GM21717 (cell line): Measurements from ENCODE around the gene SSR1.
A peak's percentile ranks its signal among the peaks of the same experiment; 100 is the strongest.
"Not testable (repeated sequence)": the region's sequence is repeated elsewhere in the genome, so short reads cannot be mapped to it uniquely, and the experiment has no call there.

Experiments used
- ATAC-seq: cut with Tn5 transposase; IDR thresholded peaks from one replicate; pipeline ENCODE4 v1.9.1; 2021; ENCODE audit warnings: mild to moderate bottlenecking, moderate library complexity; ENCODE audit not compliant: unreplicated experiment

SSR1 gene

DNA sequence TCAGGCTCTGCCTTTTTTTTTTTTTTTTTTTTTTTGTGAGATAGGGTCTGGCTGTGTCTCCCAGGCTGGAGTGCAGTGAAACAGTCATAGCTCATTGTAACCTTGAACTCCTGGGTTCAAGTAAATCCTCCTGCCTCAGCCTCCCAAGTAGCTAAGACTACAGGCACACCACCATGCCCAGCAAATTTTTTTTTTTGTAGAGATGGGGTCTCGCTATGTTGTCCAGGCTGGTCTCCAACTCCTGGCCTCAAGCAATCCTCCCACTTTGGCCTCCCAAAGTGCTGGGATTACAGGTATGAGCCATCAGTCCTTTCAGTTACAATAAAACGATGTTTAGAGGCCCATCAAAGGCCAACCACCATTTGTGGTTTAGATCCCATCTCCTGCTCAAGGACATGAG is 6.4 kb upstream of the SSR1 start:
- not testable (repeated sequence) for ATAC-seq

DNA sequence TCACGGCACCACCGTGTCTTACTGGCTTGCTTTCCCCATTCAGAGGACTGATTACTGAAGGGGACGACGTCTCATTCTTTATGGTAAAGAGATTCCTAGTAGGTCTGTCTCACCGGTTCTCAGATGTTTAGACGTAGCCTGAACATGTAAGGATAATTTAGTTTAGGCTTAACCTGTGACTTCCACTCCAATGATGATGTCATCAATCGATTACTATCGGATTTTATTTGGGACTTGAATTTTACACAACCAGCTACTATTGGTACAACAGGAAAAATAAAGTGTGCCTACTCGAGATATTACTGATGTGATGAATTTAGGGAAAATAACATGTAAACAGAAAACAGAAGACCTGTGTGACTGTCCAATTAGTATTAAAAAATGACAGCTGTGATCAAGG is 4.5 kb upstream of the SSR1 start:
- ATAC-seq: no peak

DNA sequence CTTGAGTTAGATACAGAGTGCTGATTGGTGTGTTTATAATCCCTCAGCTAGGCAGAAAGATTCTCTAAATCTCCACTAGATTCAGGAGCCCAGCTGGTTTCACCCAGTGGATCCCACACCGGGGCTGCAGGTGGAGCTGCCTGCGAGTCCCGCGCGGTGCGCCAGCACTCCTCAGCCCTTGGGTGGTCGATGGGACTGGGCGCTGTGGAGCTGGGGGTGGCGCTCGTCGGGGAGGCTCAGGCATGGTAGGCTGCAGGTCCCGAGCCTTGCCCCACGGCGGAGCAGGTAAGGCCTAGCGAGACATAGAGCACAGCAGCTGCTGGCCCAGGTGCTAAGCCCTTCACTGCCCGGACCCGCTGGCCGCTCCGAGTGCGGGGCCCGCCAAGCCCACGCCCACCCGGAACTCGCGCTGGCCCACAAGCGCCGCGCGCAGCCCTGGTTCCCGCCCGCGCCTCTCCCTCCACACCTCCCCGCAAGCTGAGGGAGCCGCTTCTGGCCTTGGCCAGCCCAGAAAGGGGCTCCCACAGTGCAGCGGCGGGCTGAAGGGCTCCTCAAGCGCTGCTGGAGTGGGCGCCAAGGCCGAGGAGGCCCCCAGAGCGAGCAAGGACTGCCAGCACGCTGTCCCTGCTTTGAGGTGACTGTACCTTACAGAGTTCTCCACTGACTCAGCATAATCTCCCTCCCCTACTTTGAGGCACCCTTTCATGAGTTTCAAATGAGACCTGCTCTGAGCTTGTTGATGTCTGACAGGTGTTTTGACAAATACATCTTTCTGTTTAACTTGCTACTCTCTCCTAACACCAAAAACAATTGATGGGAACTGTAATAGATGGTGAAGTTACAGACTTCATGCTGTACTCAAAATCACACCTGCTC is 3.9 kb upstream of the SSR1 start:
- ATAC-seq: no peak

DNA sequence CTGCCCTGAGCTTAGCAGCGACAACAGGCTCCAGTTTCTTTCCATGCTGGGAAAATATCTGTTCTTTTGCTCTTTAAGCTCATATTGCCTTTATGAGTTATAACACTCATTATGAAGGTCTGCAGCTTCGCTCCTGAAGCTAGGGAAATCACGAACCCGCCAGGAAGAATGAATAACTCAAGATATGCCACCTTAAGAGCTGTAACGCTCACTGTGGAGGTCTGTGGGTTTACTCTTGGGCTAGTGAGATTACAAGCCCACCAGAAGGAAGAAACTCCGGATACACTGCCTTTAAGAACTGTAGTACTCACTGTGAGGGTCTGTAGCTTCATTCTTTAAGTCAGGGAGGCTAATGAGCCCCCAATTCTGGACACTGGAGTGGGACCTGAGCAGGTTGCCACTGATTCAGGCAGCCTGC is 3.0 kb upstream of the SSR1 start:
- no peak for ATAC-seq

DNA sequence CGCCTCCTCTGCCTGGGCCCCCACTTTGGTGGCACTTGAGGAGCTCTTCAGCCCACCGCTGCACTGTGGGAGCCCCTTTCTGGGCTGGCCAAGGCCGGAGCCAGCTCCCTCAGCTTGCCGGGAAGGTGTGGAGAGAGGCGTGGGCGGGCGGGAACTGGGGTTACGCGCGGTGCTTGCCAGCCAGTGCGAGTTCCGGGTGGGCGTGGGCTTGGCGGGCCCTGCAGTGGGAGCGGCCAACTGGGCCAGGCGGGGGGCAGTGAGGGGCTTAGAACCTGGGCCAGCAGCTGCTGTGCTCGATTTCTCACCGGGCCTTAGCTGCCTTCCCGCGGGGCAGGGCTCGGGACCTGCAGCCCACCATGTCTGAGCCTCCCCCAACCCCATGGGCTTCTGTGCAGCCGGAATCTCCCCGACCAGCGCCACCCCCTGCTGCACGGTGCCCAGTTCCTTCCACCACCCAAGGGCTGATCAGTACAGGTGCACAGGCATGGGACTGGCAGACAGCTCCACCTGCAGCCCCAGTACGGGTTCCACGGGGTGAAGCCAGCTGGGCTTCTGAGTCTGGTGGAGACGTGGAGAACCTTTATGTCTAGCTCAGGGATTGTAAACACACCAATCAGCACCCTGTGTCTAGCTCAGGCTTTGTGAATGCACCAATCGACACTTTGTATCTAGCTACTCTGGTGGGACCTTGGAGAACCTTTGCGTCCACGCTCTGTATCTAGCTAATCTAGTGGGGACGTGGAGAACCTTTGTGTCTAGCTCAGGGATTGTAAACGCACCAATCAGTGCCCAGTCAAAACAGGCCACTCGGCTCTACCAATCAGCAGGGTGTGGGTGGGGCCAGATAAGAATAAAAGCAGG is 2.3 kb upstream of the SSR1 start:
- not testable (repeated sequence) for ATAC-seq

DNA sequence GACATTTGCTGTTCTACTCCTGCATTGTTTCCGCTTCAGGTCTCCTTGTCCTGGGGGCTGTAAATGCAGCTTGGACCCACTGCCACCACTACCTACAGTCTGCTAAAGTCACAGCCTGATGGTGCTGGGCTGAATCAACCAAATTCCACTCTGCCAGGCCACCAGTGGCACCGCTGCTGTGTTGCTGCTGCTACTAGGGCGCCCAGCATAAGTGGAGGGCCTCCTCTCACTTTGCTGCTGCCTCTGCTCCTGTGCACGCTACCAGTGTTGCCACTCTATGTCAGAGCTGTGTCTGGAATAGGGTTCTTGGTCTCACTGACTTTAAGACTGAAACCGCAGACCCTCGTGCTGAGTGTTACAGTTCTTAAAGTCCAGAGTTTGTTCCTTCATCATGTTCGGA is 1.4 kb upstream of the SSR1 start:
- ATAC-seq: no peak

DNA sequence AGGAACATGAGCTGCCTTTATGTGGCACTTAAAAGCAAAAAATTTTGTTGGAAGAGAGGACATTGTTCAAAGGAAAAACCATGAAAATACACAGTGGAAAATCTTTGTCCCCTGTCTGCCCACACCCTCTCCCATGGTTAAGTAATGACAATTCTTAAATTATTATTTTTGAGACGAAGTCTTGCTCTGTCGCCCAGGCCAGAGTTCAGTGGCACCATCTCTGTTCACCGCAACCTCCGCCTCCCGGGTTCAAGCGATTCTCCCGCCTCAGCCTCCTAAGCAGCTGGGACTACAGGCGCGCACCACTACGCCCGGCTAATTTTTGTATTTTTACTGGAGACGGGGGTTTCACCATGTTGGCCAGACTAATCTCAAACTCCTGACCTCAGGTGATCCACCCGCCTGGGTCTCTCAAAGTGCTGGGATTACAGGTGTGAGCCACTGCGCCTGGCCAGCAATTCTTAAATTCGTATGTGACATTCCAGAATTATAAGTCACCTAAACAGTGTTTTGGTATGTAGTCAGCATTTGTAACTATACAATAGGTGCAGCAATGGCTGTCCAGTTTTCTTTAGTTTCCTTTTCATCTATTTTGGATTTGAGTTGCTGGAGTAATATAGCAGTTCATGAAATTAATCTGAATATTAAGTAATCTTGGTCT is 636 bp upstream of the SSR1 start:
- ATAC-seq: peak; percentile 4

DNA sequence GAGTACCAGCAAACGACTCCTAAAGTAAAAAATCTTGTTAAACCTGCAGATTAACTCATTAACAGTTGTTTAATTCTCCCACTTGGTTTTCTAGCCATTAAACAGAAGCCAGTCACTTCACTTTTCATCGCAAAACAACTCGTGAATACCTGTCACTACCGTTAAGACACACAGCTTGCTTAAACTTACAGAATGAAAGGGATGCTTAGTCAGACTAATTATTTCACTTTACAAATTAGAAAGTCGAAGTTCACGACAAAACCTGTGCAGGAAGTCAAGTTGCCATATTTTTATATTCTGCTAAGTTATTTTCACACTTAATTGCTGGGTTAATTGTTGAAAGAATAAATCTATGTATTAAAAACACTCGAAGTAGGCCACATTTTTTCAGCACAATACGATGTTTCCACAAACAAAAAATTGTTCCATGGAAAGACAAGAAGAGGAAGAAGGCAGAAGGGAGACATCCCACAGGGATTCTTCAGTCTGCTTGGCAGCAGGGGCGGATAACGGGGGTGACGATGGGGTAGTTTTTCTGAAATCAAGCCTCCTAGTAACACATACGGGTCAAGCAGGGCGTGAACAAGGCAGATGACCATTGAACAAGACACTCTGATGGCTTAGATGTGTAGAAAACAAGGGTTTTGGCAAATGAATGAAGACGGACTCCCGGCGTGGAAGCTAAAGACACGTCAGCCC is 933 bp downstream of the SSR1 start:
- ATAC-seq: no peak

DNA sequence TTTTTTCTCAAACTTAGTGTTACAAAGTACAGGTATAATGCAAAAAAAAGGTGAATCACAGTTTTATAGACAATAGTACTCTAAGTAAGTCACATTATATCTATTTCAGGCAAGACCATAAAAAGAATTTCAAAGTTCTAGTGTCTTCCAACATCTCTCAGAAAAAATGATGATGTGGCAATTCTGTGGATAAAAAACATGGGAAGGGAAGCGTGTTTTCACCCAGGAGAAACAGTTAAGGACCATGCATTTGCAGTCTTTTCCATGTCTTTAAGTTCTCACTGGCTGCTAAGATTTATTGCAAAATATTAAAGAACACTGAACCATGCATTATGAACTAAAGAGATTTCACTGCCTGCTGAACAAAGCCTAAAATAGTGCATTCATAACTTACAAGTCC is 1.8 kb downstream of the SSR1 start:
- ATAC-seq: no peak

DNA sequence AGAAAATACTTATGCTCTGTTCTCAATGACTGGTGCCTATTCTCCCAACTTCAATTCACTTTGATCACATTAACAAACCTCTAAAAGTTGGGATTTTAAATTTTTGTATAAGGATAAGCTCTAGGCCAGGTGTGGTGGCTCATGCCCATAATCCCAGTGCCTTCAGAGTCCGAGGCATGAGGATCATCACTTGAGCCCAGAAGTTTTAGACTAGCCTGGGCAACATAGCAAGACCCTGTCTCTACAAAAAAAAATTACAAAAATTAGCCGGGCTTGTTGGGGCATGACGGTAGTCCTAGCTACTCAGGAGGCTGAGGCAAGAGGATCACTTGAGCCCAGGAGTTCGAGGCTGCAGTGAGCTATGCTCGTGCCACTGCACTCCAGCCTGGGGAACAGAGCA is 3.9 kb downstream of the SSR1 start:
- ATAC-seq: no peak

DNA sequence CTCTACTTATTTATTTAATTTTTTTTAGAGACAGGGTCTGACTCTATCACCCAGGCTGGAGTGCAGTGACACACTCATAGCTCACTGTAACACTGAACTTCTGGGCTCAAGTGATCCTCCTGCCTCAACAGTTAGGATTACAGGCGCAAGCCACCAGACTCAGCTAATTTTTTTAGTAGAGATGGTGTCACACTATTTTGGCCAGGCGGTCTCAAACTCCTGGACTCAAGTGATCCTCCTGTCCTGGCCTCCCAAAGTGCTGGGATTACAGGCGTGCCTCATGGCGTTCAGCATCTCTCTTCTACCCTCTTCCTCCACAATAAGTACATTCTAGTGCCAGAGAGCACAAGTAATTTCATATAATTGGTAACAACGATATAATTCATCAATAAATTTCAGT is 5.5 kb downstream of the SSR1 start:
- ATAC-seq: no peak

DNA sequence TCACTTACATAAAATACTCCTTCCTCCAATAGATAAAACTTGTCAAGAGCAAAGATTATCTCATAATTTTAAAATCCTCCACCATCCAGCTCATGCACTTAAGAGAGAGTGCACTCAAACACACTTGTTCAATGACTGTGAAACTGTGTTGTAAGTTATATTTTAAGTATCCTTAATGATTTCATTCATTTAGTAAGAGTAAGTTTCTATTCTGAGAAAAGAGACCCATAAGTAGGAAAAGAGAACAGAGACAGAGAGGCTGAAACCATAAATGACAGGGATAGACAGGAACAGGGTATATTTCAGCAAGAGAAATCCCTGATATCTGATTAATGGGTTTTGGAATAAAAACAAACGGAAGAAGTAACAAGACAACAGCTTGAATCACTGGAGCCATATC is 8.2 kb downstream of the SSR1 start:
- ATAC-seq: no peak

DNA sequence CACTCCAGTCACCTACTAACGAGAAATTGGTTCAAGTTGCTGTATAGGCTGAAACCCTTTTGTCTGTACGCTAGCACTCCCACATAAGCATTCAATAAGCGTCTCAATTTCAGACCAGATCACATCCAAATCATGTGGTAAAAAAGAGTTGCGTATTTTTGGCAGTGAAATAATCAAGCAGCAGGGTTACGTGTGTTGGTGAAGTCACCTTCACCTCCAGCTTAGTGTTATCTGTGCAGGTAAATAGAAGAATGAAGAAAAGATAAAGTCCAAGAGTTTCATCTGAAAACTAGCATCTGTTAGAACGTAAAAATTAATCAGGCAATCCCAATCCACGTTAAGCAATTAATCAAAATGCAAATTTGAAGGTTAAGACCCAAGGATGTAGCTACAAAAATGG is 11.3 kb downstream of the SSR1 start:
- no peak for ATAC-seq

DNA sequence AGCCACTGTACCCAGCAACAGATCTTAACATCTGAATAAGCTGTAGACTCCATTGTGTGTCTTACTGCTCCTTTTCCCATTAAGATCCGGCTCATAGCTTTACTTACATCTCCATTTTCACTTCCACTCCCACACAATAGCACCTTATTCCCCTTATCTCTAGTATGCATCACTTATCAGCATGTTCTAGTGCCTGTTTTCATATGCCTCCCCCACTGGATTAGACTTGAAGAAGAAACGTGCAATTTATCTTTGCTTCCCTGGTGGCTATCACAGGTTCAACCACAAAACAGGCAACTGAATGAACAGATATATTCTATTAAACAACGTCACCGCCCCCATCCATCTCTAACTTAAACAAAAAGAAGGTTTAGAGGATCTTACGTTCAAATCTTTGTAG is 12.1 kb downstream of the SSR1 start:
- no peak for ATAC-seq

DNA sequence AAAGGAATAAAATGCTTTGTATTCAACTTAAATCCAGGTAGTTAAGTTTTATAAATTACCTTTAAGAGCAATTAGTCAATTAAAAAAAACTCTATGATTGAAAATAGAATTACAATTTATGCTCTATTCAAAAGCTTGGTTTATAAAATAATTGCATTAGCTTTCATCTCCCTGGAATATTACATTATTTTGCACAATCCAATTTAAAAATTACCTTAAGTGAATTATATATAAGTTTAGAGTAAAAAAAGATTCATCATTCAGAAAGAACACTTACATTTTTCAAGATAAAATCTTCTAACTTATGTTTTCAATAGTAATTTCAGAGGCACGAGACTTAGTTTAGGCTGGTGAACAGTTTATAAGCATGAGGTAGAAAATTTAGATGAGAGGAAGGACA is 14.9 kb downstream of the SSR1 start:
- no peak for ATAC-seq

DNA sequence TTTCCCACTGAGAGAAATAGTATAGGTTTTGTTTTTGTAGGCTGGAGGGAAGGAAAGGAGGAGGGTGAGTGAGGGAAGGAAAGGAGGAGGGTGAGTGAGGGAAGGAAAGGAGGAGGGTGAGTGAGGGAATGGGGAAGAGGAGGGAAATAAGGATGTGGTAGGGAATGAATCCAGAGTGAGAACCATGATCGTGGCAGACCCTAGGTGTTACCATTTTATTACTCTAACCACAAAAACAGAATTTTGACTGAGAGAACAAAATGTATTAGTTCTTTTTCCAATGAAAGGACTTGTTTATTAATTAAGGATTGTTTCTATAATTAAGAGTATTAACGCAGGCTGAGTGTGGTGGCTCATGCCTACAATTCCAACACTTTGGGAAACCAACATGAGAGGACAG is 16.4 kb downstream of the SSR1 start:
- no peak for ATAC-seq

DNA sequence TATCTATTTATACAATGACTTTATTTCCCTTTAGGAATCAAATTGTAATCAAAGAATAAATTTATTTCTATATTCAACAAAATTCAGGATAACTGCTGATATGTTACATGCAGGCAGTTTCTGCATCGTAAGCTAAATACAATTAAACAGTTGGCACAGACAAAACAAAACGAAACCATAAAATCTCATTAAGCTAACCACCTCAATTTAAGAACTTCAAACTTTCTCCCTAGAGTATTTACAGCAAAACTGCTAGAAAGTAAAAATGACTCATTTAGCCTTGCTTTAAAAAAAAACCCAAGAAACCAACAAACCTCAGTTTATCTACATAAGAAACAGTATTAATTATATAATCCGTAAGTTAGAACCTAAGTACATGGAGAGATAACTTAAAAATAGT is 17.1 kb downstream of the SSR1 start:
- no peak for ATAC-seq

DNA sequence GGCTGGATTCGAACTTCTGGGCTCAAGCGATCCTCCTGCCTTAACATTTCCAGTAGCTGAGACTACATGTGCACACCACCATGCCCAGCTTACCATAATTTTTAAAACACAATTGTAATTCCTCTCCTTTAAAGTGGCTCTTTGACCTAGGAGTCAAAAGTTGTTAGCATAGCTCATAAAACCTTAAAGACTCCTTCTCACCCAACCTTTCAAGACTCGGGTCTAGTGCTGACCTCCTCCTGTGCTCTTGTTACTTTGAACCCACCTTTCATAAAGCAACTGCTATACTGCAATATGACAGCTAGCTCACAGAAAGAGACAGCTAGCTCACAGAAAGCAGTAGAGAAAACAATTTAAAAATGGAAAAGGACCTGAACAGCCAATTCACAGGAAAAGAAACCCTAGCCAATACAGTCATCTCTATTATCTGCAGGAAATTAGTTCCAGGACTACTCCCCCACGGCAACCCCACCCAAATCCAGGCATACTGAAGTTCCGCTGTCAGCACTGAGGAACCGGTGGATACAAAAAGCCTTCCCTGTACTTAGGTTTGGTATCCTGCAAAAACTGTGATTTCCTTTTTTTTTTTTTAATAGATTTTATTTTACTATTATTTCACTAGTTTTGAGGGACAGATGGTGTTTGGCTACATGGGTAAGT is 20.3 kb downstream of the SSR1 start:
- no peak for ATAC-seq

DNA sequence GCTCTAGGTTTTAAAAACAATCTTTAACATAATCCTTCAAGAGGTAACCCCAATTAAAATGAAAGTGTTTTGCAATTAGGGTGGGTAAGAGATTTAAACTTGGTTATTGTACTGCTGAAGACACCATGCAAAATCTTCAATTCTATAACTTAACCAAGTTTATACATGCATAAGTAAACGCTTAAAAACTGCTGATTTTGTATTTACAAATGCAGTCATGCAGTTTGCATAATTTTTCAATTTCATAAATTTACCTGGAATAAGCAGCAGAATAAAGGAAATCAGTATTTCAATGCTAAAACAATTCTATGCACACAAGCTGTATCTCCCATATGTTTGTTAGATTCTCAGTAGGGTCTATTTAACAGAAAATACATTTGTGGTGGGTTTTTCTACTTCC is 22.9 kb downstream of the SSR1 start:
- no peak for ATAC-seq

DNA sequence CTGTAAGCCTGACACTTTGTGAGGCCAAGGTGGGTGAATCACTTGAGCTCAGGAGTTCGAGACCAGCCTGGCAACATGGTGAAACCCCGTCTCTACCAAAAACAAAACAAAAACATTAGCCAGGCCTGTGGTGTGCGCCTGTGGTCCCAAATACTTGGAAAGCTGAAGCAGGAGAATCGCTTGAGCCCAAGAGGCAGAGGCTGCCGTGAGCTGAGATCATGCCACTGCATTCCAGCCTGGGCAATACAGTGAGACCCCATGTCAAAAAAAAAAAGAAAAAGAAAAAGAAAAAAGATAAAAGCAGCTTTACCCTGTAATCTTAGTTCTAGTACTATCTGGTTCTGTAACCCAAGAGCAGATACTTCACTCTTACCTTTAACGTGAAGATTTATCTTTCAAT is 27.6 kb downstream of the SSR1 start:
- no peak for ATAC-seq

DNA sequence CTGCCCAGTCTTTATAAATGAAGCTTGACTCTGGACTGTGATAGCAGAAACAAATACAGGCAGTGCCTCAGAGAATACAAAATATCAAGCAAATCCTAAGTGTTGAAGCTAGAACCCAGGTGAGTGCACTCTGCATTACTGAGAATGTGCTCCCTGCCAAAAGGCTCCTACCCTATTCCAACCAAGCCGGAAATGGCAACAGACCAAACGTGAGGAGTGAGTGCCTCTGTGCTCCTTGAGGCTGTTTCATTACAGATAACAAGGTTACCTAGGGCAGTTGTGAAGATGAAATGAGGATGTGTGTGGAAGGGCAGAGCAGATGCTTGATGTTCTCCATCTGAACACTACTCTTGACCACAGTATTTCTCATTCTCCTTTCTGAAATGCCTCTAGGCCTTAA is 29.3 kb downstream of the SSR1 start:
- ATAC-seq: no peak
